Natural killer cell (primary cell): ENCODE data around the gene TTC22. TPM values are rescaled to one million over a fixed set of nuclear protein-coding genes. Genes with fewer than 3 reads are reported as not detected.
A peak's percentile ranks its signal among the peaks of the same experiment; 100 is the strongest.

Experiments used
- ATAC-seq, 3 donors: fragments of 150-1000 bp in 2 of 3; fragments of 200-7000 bp in 1 of 3; cut with Tn5 transposase; 1 replicate in 1 of 3; 2 replicates in 2 of 3; pipeline ENCODE4 v1.10.0; 2021; ENCODE audit warnings: mild to moderate bottlenecking in 2 of 3, moderate library complexity in 2 of 3
- DNase-seq, 2 donors: peaks; one replicate each; pipeline versions ENCODE4 v3.0.0 to v3.0.0-alpha.2; 2013 to 2021; ENCODE audit warnings: mixed read lengths in 1 of 2
- H3K27ac ChIP-seq: one replicate; pipeline ENCODE4 v1.5.1; 2013; ENCODE audit warnings: mild to moderate bottlenecking, low read length
- H3K27me3 ChIP-seq: one replicate; pipeline ENCODE4 v1.6.1; 2013; ENCODE audit warnings: low read length; ENCODE audit not compliant: control insufficient read depth, insufficient read depth
- H3K36me3 ChIP-seq: one replicate; pipeline ENCODE4 v1.6.1; 2013; ENCODE audit warnings: low read length; ENCODE audit not compliant: control insufficient read depth, insufficient read depth
- H3K4me1 ChIP-seq: one replicate; pipeline ENCODE4 v1.6.1; 2013; ENCODE audit warnings: low read length; ENCODE audit not compliant: control insufficient read depth, insufficient read depth
- H3K4me3 ChIP-seq: one replicate; pipeline ENCODE4 v1.5.1; 2013; ENCODE audit warnings: low read length
- H3K9me3 ChIP-seq: one replicate; pipeline ENCODE4 v1.6.1; 2013; ENCODE audit warnings: low read length; ENCODE audit not compliant: control insufficient read depth, insufficient read depth
- H3K27ac Mint-ChIP-seq, 2 donors: one replicate each; pipeline ENCODE4 v1.8.0; 2022; ENCODE audit warnings: mild to moderate bottlenecking in 2 of 2, mixed read lengths in 2 of 2, moderate library complexity in 1 of 2
- H3K27me3 Mint-ChIP-seq, 2 donors: one replicate each; pipeline ENCODE4 v1.8.0; 2022; ENCODE audit warnings: low read depth in 2 of 2, mixed read lengths in 2 of 2
- H3K36me3 Mint-ChIP-seq: one replicate; pipeline ENCODE4 v1.8.0; 2022; ENCODE audit warnings: mixed read lengths
- H3K4me1 Mint-ChIP-seq, 2 donors: one replicate each; pipeline ENCODE4 v1.8.0; 2022; ENCODE audit warnings: mixed read lengths in 2 of 2
- H3K4me3 Mint-ChIP-seq: one replicate; pipeline ENCODE4 v1.8.0; 2022; ENCODE audit warnings: mild to moderate bottlenecking, moderate library complexity, mixed read lengths
- H3K9me3 Mint-ChIP-seq, 2 donors: one replicate each; pipeline ENCODE4 v1.8.0; 2022; ENCODE audit warnings: mixed read lengths in 2 of 2
- CTCF ChIP-seq: fragments of 200-600 bp; IDR thresholded peaks from one replicate; pipeline ENCODE4 v1.8.0; 2022; ENCODE audit warnings: antibody characterized with exemption
- WGBS: methylation state at CpG from one replicate; pipeline ENCODE4 v1.1.7; 2013; ENCODE audit warnings: missing lambda C conversion rate; ENCODE audit not compliant: insufficient coverage; 5-methylcytosine and 5-hydroxymethylcytosine counted together
- intact Hi-C: fragments of 100-400 bp; cut with micrococcal nuclease; formaldehyde crosslinking; loops from one replicate; pipeline ENCODE4 v1.14.2; 2022
- total RNA-seq, 4 donors: library from RNA; stranded (reverse); fragments of 120-200 nt in 1 of 4; gene quantifications; one replicate each; pipeline versions ENCODE4 v1.2.3 to v1.2.4, GENCODE V29; 2013 to 2022

TTC22 gene
- total RNA-seq, 3 donors from 2014 or later (not counting 1 experiment from before 2014, with no cell fraction given): 17.8 to 30.8 (median 26.5) TPM

GRCh38 chr1:54795841-54796468 is 5.2 kb downstream of the TTC22 start:
- intact Hi-C loops: no loop called here
- H3K9me3 Mint-ChIP-seq: no peaks in the 10 kb centered on the region
- H3K9me3 ChIP-seq: peaks cover 6% of the 10 kb centered on the region
- no peaks in the 10 kb centered on the region for H3K36me3 Mint-ChIP-seq
- peak overlapping the region; percentile 32 for H3K4me3 Mint-ChIP-seq
- H3K4me1 ChIP-seq: peaks cover 28% of the 10 kb centered on the region
- H3K4me1 Mint-ChIP-seq: peaks cover 73 to 76% of the 10 kb centered on the region in 2 donors
- TF ChIP-seq CTCF: no peak
- no peak overlapping the region for H3K4me3 ChIP-seq
- no peaks in the 10 kb centered on the region for H3K27me3 ChIP-seq
- WGBS: 98% methylated on average over 17 of the region's 18 CpGs
- H3K27me3 Mint-ChIP-seq: no peaks in the 10 kb centered on the region
- no peak for ATAC-seq
- H3K27ac ChIP-seq: no peak overlapping the region
- no peak for DNase-seq
- H3K27ac Mint-ChIP-seq: peak overlapping the region; percentile 91 to 95
- H3K36me3 ChIP-seq: peaks cover 23% of the 10 kb centered on the region

GRCh38 chr1:54795356-54795665 is 5.8 kb downstream of the TTC22 start:
- TF ChIP-seq CTCF: no peak
- H3K9me3 Mint-ChIP-seq: no peaks in the 10 kb centered on the region
- H3K9me3 ChIP-seq: peaks cover 6% of the 10 kb centered on the region
- WGBS: 88% methylated on average over 3 of the region's 4 CpGs
- H3K4me1 Mint-ChIP-seq: peaks cover 78 to 80% of the 10 kb centered on the region in 2 donors
- H3K27ac Mint-ChIP-seq: peak overlapping the region; percentile 91 to 95
- no peak overlapping the region for H3K27ac ChIP-seq
- H3K27me3 Mint-ChIP-seq: no peaks in the 10 kb centered on the region
- intact Hi-C loops: no loop called here
- no peak for ATAC-seq
- H3K36me3 Mint-ChIP-seq: no peaks in the 10 kb centered on the region
- DNase-seq: no peak
- H3K4me3 ChIP-seq: no peak overlapping the region
- no peaks in the 10 kb centered on the region for H3K27me3 ChIP-seq
- H3K4me1 ChIP-seq: peaks cover 26% of the 10 kb centered on the region
- H3K4me3 Mint-ChIP-seq: no peak overlapping the region
- peaks cover 23% of the 10 kb centered on the region for H3K36me3 ChIP-seq

GRCh38 chr1:54794451-54795355 is 6.4 kb downstream of the TTC22 start:
- H3K36me3 Mint-ChIP-seq: no peaks in the 10 kb centered on the region
- no peaks in the 10 kb centered on the region for H3K27me3 Mint-ChIP-seq
- Histone ChIP-seq H3K27me3 (no peaks in the 10 kb centered on the region), H3K9me3 (peaks cover 6% of the 10 kb centered on the region), H3K36me3 (peaks cover 25% of the 10 kb centered on the region), H3K4me1 (peaks cover 20% of the 10 kb centered on the region), H3K4me3 (no peak overlapping the region), H3K27ac (no peak overlapping the region)
- ATAC-seq: no peak
- 75% methylated on average over 4 of the region's 4 CpGs for WGBS
- peaks cover 78 to 79% of the 10 kb centered on the region in 2 donors for H3K4me1 Mint-ChIP-seq
- intact Hi-C loops: no loop called here
- peak overlapping the region; percentile 91 to 95 for H3K27ac Mint-ChIP-seq
- no peak overlapping the region for H3K4me3 Mint-ChIP-seq
- TF ChIP-seq CTCF: no peak
- no peaks in the 10 kb centered on the region for H3K9me3 Mint-ChIP-seq
- no peak for DNase-seq
